Measurements from ENCODE around the gene BPI.
"Not testable (repeated sequence)": the region's sequence is repeated elsewhere in the genome, so short reads cannot be mapped to it uniquely, and the experiment has no call there.

The BPI gene

GRCh38 chr20:38313676-38314075 lies 9.7 kb downstream of the BPI start:
- no peak for TF ChIP-seq MYC (IDR thresholded peaks at IDR 0.05; ENCODE audit: low read depth, low read length)
- no peak for TF ChIP-seq CTCF (IDR thresholded peaks at IDR 0.05; ENCODE audit: low read depth, low read length)
- no peak overlapping the region for H3K4me3 ChIP-seq (ENCODE audit: low read depth, low read length)
- no peak for DNase-seq (ENCODE audit: low read depth)

- not testable (repeated sequence) for H3K4me3 ChIP-seq (ENCODE audit: low read depth, low read length); DNase-seq (ENCODE audit: low read depth)
These were observed 10.4 kb downstream of the BPI start for GRCh38 chr20:38314350-38314749.

GRCh38 chr20:38315290-38315966 lies 11.5 kb downstream of the BPI start:
- TF ChIP-seq CTCF (IDR thresholded peaks at IDR 0.05; ENCODE audit: low read depth, low read length) (peak; percentile 13), POLR2A (IDR thresholded peaks at IDR 0.05; ENCODE audit: extremely low read depth, insufficient read length) (no peak)
- peak; percentile 49 for DNase-seq (ENCODE audit: low read depth)
- H3K4me3 ChIP-seq (ENCODE audit: low read depth, low read length) = no peak overlapping the region

GRCh38 chr20:38316341-38316740 lies 12.4 kb downstream of the BPI start:
- no peak for DNase-seq (ENCODE audit: low read depth)
- TF ChIP-seq CTCF (IDR thresholded peaks at IDR 0.05; ENCODE audit: low read depth, low read length) (no peak), MYC (IDR thresholded peaks at IDR 0.05; ENCODE audit: low read depth, low read length) (no peak), POLR2A (IDR thresholded peaks at IDR 0.05; ENCODE audit: extremely low read depth, insufficient read length) (no peak), MAX (IDR thresholded peaks at IDR 0.05; ENCODE audit: low read depth, low read length) (no peak)
- no peak overlapping the region for H3K4me3 ChIP-seq (ENCODE audit: low read depth, low read length)

- no peak for DNase-seq (ENCODE audit: low read depth)
- H3K4me3 ChIP-seq (ENCODE audit: low read depth, low read length) = no peak overlapping the region
- TF ChIP-seq MYC (IDR thresholded peaks at IDR 0.05; ENCODE audit: low read depth, low read length) (no peak), POLR2A (IDR thresholded peaks at IDR 0.05; ENCODE audit: extremely low read depth, insufficient read length) (no peak), MAX (IDR thresholded peaks at IDR 0.05; ENCODE audit: low read depth, low read length) (no peak), CTCF (IDR thresholded peaks at IDR 0.05; ENCODE audit: low read depth, low read length) (no peak)
These were observed 13.5 kb downstream of the BPI start for GRCh38 chr20:38317422-38317821.

GRCh38 chr20:38320221-38320620 lies 16.3 kb downstream of the BPI start:
- no peak overlapping the region for H3K4me3 ChIP-seq (ENCODE audit: low read depth, low read length)
- TF ChIP-seq MYC (IDR thresholded peaks at IDR 0.05; ENCODE audit: low read depth, low read length) = no peak
- TF ChIP-seq CTCF (IDR thresholded peaks at IDR 0.05; ENCODE audit: low read depth, low read length) = no peak
- TF ChIP-seq POLR2A (IDR thresholded peaks at IDR 0.05; ENCODE audit: extremely low read depth, insufficient read length) = no peak
- TF ChIP-seq MAX (IDR thresholded peaks at IDR 0.05; ENCODE audit: low read depth, low read length) = no peak
- no peak for DNase-seq (ENCODE audit: low read depth)
